Measurements from ENCODE around the gene SLC22A13. TPM values are rescaled to one million over a fixed set of nuclear protein-coding genes. Genes with fewer than 3 reads are reported as not detected.
"Not testable (repeated sequence)": the region's sequence is repeated elsewhere in the genome, so short reads cannot be mapped to it uniquely, and the experiment has no call there.

The SLC22A13 gene
- total RNA-seq, 1 donor from 2014 or later: not detected

GRCh38 chr3:38284756-38285150 lies 19.1 kb downstream of the SLC22A13 start:
- no peak for DNase-seq
- no peak for ATAC-seq (ENCODE audit: poor library complexity)
- intact Hi-C loops (cut with DNase I): no loop called here

GRCh38 chr3:38289286-38290217 lies 23.9 kb downstream of the SLC22A13 start:
- ATAC-seq (ENCODE audit: poor library complexity); DNase-seq; intact Hi-C loops (cut with DNase I): not testable (repeated sequence)

- ATAC-seq (ENCODE audit: poor library complexity); intact Hi-C loops (cut with DNase I); DNase-seq: not testable (repeated sequence)
Measured at GRCh38 chr3:38297053-38297452, 31.4 kb downstream of the SLC22A13 start.

GRCh38 chr3:38297537-38297936 lies 31.9 kb downstream of the SLC22A13 start:
- intact Hi-C loops (cut with DNase I): no loop called here

GRCh38 chr3:38297947-38298711 lies 32.5 kb downstream of the SLC22A13 start:
- intact Hi-C loops (cut with DNase I): no loop called here
- DNase-seq (no peak), ATAC-seq (ENCODE audit: poor library complexity) (no peak)

More at GRCh38 chr3:38297537-38297936, 31.9 kb downstream of the SLC22A13 start:
- DNase-seq: no peak
- ATAC-seq (ENCODE audit: poor library complexity): no peak

GRCh38 chr3:38306941-38307340 lies 41.3 kb downstream of the SLC22A13 start:
- DNase-seq: no peak
- no peak for ATAC-seq (ENCODE audit: poor library complexity)
- intact Hi-C loops (cut with DNase I): no loop called here

- no peak for ATAC-seq (ENCODE audit: poor library complexity)
- DNase-seq: no peak
- intact Hi-C loops (cut with DNase I): no loop called here
Measured at GRCh38 chr3:38307599-38307998, 42.0 kb downstream of the SLC22A13 start.

GRCh38 chr3:38308456-38308855 lies 42.8 kb downstream of the SLC22A13 start:
- intact Hi-C loops (cut with DNase I): no loop called here
- DNase-seq: no peak
- no peak for ATAC-seq (ENCODE audit: poor library complexity)

GRCh38 chr3:38311476-38311875 lies 45.9 kb downstream of the SLC22A13 start:
- intact Hi-C loops (cut with DNase I): no loop called here
- ATAC-seq (ENCODE audit: poor library complexity): no peak
- DNase-seq: no peak

GRCh38 chr3:38311941-38312340 lies 46.3 kb downstream of the SLC22A13 start:
- DNase-seq (no peak), ATAC-seq (ENCODE audit: poor library complexity) (no peak)
- intact Hi-C loops (cut with DNase I): no loop called here

- no peak for DNase-seq
- intact Hi-C loops (cut with DNase I): no loop called here
- no peak for ATAC-seq (ENCODE audit: poor library complexity)
Measured at GRCh38 chr3:38312356-38312755, 46.7 kb downstream of the SLC22A13 start.

- intact Hi-C loops (cut with DNase I): no loop called here
- no peak for ATAC-seq (ENCODE audit: poor library complexity)
Measured at GRCh38 chr3:38313263-38313662, 47.7 kb downstream of the SLC22A13 start.

GRCh38 chr3:38313695-38314094 lies 48.1 kb downstream of the SLC22A13 start:
- DNase-seq: no peak
- no peak for ATAC-seq (ENCODE audit: poor library complexity)
- intact Hi-C loops (cut with DNase I): no loop called here

More at GRCh38 chr3:38313263-38313662, 47.7 kb downstream of the SLC22A13 start:
- DNase-seq: no peak

GRCh38 chr3:38314112-38314763 lies 48.6 kb downstream of the SLC22A13 start:
- ATAC-seq (ENCODE audit: poor library complexity): no peak
- intact Hi-C loops (cut with DNase I): no loop called here
- DNase-seq: no peak

- no peak for ATAC-seq (ENCODE audit: poor library complexity)
- DNase-seq: no peak
- intact Hi-C loops (cut with DNase I): no loop called here
Measured at GRCh38 chr3:38314764-38315487, 49.3 kb downstream of the SLC22A13 start.

GRCh38 chr3:38315488-38316230 lies 50.0 kb downstream of the SLC22A13 start:
- no peak for DNase-seq
- intact Hi-C loops (cut with DNase I): no loop called here
- ATAC-seq (ENCODE audit: poor library complexity): no peak

GRCh38 chr3:38316356-38317191 lies 51.0 kb downstream of the SLC22A13 start:
- DNase-seq: no peak
- no peak for ATAC-seq (ENCODE audit: poor library complexity)
- intact Hi-C loops (cut with DNase I): no loop called here

Data from Right ventricle myocardium superior (tissue), 1 donor.